ENCODE results near the gene LTK.

DNA sequence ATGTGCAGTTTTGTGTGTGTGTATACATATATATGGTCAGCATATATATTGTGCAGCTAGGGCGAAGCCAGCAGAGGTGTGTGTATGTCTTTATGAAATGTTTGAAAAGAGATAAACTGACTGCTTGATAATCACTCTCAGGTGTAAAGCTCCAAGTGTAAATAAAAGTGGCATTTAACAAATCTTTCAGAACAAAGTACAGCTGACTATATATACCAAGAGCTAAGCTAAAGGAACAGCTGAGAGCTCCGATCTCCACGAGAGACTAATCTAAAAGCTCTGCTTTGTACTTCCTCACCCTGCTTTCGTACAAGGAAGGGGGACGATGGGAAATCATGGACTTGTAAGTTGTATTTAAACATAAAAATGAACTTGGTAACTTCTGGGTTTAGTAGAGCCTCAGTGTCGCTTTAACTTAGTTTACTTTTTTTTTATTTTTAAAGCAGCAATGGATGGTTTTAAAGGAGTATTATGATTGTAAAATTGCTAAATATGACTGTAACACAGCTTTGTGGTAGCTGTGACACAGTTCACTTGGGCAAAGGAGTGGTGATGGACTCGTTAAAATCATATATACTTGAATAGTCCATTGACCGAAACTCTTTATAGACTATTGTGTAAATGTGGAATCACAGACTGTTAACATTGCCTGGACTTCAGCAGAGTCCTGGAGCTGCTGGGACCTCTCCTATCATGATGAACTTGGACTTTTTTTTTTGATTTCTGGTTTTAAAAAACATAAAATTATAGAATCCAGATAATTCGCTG lies 31.3 kb downstream of the LTK start:
- TF ChIP-seq POLR2A (IDR thresholded peaks at IDR 0.05; ENCODE audit: low read depth, low read length) (no peak), POLR2AphosphoS5 (IDR thresholded peaks at IDR 0.05; ENCODE audit: low read depth, low read length) (no peak)

All from GM12891 (cell line).